Stimulated activated naive CD8-positive, alpha-beta T cell treated with anti-CD3 and anti-CD28 coated beads, Interleukin-15, amount 100 ng/mL, for 72 hours (primary cell): ENCODE results near the gene USH1C.

ENCODE experiments used
- ATAC-seq: fragments of 150-1000 bp; cut with Tn5 transposase; 2 replicates; pipeline ENCODE4 v1.10.0; 2021; ENCODE audit warnings: mild to moderate bottlenecking, moderate library complexity
- DNase-seq, 2 donors: peaks; one replicate each; pipeline ENCODE4 v3.0.0; 2021 to 2022
- H3K27ac Mint-ChIP-seq, 2 donors: one replicate each; pipeline ENCODE4 v1.8.0; 2022; ENCODE audit warnings: mild to moderate bottlenecking in 2 of 2, mixed read lengths in 2 of 2, moderate library complexity in 2 of 2
- H3K27me3 Mint-ChIP-seq: one replicate; pipeline ENCODE4 v1.8.0; 2022; ENCODE audit warnings: mixed read lengths
- H3K4me1 Mint-ChIP-seq: one replicate; pipeline ENCODE4 v1.8.0; 2022; ENCODE audit warnings: mild to moderate bottlenecking, mixed read lengths
- H3K4me3 Mint-ChIP-seq, 2 donors: one replicate each; pipeline ENCODE4 v1.8.0; 2022; ENCODE audit warnings: mild to moderate bottlenecking in 2 of 2, mixed read lengths in 2 of 2, moderate library complexity in 1 of 2
- H3K9me3 Mint-ChIP-seq, 2 donors: one replicate each; pipeline ENCODE4 v1.8.0; 2022; ENCODE audit warnings: mixed read lengths in 2 of 2

Gene USH1C

DNA sequence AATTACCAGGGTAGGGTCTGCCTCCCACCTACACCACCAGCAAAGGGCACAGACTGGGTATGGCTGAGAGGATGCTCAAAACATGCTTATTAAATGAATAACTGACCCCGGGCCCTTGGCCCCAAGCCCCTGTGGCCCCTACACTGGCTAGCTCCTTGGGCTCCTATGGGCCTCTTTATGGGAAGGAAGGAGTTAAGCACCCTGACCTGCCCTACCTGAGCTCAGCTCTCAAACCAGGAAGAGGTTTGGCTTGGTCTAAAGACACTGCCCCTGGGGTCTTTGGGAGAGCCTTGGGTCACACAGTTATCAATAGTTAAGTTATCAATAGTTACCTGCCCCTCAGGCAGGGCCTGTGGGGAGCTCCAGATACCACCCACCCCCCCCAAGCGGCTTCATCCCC lies 1.2 kb downstream of the USH1C start:
- peaks cover 58% of the 10 kb centered on the region for H3K27me3 Mint-ChIP-seq

DNA sequence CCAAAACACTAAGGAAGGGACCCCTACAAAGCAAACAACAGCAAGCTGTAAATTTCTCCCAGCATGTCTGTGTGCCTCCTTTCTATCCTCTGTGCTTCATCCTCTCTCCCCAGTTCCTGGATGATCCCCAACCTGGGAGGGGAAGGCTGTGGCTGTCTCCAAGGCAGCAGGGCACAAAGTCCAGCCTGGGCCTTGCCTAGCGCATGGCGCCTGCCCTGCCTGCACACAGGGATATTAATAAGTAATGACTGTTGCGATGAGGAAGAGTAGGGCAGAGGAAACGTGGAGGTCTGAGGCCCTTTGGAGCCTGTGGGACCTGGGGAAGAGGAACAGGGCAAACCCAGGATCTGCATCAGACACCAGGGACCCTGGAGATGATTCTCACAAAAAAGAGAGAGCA lies 2.0 kb downstream of the USH1C start:
- Mint-ChIP-seq H3K27me3 (peaks cover 50% of the 10 kb centered on the region), H3K9me3 (no peaks in the 10 kb centered on the region), H3K4me3 (no peak overlapping the region), H3K4me1 (peaks cover 6% of the 10 kb centered on the region), H3K27ac (no peak overlapping the region)
- no peak for DNase-seq
- no peak for ATAC-seq

More for the DNA sequence above, 1.2 kb downstream of the USH1C start:
- ATAC-seq (no peak), DNase-seq (no peak)
- H3K4me1 Mint-ChIP-seq, result peaks cover 6% of the 10 kb centered on the region
- no peak overlapping the region for H3K27ac Mint-ChIP-seq
- H3K4me3 Mint-ChIP-seq, result no peak overlapping the region
- no peaks in the 10 kb centered on the region for H3K9me3 Mint-ChIP-seq

DNA sequence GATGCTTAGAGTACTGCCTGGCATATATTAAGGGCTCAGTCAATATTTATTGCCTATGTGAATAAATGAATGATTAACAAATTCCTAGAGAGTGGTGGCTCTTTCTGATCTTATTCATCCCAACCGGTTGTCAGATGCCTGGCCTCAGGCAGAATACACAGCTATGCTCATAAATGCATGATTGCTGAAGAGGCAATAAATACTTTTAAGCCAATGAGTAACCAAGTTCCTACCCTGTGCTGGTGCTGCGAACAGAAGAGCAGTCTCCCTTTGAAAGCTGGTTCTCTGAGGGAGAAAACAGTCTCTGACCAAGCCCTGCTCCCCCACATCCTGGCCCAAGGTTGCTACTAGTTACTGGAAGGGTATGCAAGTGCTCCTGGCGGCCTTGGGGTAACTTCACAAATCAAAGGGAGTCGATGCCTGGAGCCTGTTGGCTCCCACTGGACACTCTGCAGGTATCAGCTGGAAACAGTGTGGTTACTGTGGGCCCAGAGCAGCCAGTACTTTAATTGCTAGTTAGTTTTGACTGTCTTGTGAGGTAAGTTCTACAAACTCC lies 2.8 kb downstream of the USH1C start:
- Mint-ChIP-seq H3K4me1 (peaks cover 6% of the 10 kb centered on the region), H3K27me3 (peaks cover 42% of the 10 kb centered on the region), H3K4me3 (no peak overlapping the region), H3K9me3 (no peaks in the 10 kb centered on the region), H3K27ac (peak overlapping the region in 1 of 2 donors; percentile 49)
- no peak for DNase-seq
- ATAC-seq, result no peak

DNA sequence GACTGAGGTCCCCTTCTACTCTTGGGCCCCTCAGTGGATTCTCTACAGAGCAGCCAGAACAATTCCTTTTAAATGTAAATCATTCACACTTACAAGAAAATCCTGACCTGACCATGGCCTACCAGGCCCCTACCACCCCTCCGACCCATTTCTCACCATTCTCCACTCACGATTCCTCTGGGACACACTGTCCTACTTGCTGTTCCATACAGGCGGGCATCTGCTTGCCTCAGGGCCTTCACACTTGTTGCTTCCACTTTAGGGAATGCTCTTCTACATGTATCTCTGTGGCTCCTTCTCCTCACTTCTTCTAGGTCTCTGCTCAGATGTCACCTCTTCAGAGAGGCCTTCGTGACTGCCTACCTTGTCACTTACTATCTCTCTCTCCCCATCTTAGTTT lies 3.4 kb downstream of the USH1C start:
- H3K9me3 Mint-ChIP-seq, result no peaks in the 10 kb centered on the region
- DNase-seq, result no peak
- peak overlapping the region in 1 of 2 donors; percentile 72 for H3K27ac Mint-ChIP-seq

DNA sequence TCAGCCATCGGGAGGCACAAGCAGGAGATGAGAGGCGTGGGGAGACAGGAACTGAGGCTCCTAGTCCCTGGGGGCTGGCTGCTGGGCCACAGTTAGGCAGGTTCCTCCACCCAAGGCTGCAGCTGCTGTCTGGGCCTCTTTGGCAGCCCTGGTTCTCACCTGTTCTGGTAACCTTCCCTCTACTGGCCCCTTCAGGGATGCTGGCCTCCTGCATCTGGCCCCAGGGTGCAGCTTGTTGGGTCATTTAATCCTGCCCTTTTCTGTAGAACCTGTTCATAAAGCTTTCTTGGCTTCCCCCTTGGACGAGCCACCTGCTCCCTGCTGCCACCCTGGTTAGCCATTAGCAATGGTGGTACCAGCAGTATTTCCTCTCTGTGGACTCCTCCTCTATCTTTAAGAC lies 5.5 kb downstream of the USH1C start:
- no peak overlapping the region for H3K4me3 Mint-ChIP-seq
- no peaks in the 10 kb centered on the region for H3K4me1 Mint-ChIP-seq
- ATAC-seq (peak; percentile 33), DNase-seq (no peak)
- H3K27ac Mint-ChIP-seq, result peak overlapping the region in 1 of 2 donors; percentile 7
- no peaks in the 10 kb centered on the region for H3K9me3 Mint-ChIP-seq
- H3K27me3 Mint-ChIP-seq, result peaks cover 15% of the 10 kb centered on the region

More for the DNA sequence above, 3.4 kb downstream of the USH1C start:
- Mint-ChIP-seq H3K27me3 (peaks cover 36% of the 10 kb centered on the region), H3K4me3 (no peak overlapping the region), H3K4me1 (peaks cover 6% of the 10 kb centered on the region)
- no peak for ATAC-seq

DNA sequence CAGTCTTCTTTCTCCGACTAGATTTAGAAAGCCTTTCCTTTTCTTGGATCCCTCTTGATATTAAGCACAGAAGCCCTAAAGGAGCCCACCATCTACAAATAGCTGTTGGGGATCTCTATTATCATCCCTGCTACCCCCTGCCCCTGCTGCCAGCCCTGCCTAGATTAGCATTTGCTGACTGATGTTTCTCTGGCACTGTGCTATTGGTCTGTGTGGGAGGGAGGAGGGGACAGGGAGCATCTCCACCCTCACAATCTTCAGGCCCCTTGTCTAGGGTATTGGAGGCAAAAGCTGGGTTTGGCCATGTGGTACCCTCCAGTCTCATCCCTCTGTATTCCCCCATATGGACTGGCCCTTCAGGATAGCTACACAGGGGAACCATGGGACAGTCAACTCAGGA lies 6.2 kb downstream of the USH1C start:
- Mint-ChIP-seq H3K4me1 (no peaks in the 10 kb centered on the region), H3K27me3 (peaks cover 11% of the 10 kb centered on the region), H3K27ac (no peak overlapping the region), H3K9me3 (no peaks in the 10 kb centered on the region), H3K4me3 (no peak overlapping the region)
- DNase-seq (no peak), ATAC-seq (no peak)

DNA sequence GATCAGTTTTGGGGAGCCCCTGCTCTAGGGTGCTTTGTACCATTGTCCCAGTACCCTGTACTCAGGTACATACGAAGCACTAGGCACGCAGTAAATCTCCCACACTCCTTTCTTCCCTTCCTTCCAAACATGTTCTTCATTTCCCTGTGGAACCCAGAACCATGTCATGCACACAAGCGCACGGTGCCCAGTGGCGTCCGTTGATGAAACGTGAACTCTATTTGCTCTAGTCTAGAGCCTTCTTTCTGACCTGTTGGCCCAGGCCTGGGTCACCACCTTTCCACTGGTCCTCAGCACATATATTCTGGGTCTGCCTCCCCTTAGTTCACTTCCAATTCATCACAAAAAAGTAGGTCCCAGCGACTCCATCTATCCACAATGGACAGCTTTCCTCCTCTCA lies 7.0 kb downstream of the USH1C start:
- no peaks in the 10 kb centered on the region for H3K4me1 Mint-ChIP-seq
- no peak for ATAC-seq
- H3K4me3 Mint-ChIP-seq, result no peak overlapping the region
- no peak overlapping the region for H3K27ac Mint-ChIP-seq
- no peak for DNase-seq
- H3K9me3 Mint-ChIP-seq, result no peaks in the 10 kb centered on the region
- peaks cover 3% of the 10 kb centered on the region for H3K27me3 Mint-ChIP-seq

DNA sequence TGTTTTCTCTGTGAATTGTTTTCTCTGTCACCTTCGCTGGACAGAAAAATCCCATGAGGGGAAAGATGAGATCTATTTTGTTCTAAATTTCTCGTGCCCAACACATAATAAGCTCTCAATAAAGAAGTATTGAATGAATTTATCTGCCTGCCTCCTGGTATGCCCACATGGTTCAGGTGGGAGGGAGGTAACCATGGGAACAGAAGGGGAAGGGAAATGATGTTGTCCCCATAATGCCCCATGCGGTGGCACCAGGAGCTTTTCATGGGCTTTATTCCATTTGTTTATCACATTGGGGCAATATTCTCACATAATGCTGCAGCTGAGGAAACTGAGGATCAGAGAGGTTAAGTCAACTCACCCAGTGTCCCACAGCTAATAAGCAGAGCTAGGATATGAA lies 8.7 kb downstream of the USH1C start:
- no peak for DNase-seq
- no peaks in the 10 kb centered on the region for H3K9me3 Mint-ChIP-seq
- H3K27me3 Mint-ChIP-seq, result no peaks in the 10 kb centered on the region
- no peaks in the 10 kb centered on the region for H3K4me1 Mint-ChIP-seq
- peak overlapping the region in 1 of 2 donors; percentile 35 for H3K27ac Mint-ChIP-seq
- no peak overlapping the region for H3K4me3 Mint-ChIP-seq
- ATAC-seq, result no peak

DNA sequence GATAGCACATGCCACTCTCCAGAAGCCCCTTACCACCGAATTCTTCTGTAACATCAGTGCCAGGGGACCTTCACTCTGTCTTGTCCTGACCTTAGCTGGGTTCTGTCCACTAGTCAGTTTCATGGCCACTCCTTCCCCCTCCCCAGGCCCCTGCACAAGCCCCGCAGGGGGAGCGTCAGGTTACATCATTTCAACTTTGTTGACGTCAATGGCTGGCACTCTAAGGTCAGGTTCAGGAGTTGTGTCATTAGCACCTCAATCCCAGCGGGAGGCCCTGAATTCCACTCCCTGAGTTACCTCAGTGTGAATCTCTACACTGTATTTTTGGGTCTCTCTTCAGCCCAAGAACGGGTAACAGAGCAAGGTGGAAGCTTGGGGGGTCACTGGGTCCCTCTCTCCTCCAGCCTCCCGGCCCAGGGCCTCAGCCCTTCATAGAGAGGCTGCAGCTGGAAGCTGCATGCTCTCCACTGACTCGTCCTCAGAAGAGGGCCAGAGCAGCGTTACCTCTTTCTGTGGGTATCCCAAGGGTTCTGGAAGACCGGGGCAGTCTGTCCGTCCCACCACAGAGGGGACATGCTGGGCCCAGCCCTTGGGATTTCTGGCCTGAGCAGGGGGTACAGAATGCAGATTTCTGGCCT lies 10.3 kb downstream of the USH1C start:
- Mint-ChIP-seq H3K4me3 (no peak overlapping the region), H3K27me3 (peaks cover 7% of the 10 kb centered on the region), H3K27ac (no peak overlapping the region), H3K9me3 (no peaks in the 10 kb centered on the region), H3K4me1 (no peaks in the 10 kb centered on the region)
- ATAC-seq (no peak), DNase-seq (no peak)

DNA sequence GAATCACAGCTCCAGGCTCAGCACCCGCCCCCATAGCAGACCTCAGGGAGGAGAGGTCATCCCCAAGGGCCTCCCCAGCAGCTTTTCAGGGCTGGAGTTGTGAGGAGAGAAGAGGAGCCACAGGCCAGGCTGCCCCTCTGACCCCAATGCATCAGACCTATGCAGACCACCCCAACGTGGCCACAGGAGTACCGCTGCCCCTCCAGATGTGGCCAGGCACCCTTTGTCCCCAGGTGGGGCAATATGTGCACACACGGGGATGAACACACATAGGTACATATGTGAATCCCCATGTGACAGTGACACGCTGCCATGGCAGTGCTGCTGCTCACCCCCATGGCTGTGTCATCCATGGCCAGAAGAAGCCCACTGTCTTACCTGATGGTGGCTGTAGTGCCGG lies 10.9 kb downstream of the USH1C start:
- ATAC-seq (no peak), DNase-seq (no peak)
- no peaks in the 10 kb centered on the region for H3K4me1 Mint-ChIP-seq
- no peak overlapping the region for H3K27ac Mint-ChIP-seq
- H3K27me3 Mint-ChIP-seq, result peaks cover 10% of the 10 kb centered on the region
- H3K4me3 Mint-ChIP-seq, result no peak overlapping the region
- H3K9me3 Mint-ChIP-seq, result no peaks in the 10 kb centered on the region

DNA sequence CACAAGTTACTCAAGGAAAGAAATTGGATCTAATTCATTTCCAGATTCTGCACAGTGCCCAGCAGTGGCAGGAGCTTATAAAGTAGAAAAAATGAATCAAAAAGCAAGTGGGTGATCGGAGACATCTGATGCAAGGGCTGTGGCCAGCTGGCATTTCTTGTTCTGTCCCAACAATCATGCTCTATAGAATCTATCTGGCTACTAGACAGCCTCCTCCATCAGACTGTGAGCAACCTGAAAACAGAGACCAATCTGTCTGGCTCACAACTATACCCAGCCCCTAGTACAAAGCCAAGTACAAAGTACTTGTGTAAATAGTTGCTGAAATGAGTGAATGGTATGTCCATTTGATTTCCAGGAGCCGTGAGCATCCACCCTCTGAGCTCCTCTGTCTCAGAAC lies 11.4 kb downstream of the USH1C start:
- Mint-ChIP-seq H3K4me3 (no peak overlapping the region), H3K27me3 (peaks cover 15% of the 10 kb centered on the region), H3K27ac (no peak overlapping the region), H3K9me3 (no peaks in the 10 kb centered on the region), H3K4me1 (no peaks in the 10 kb centered on the region)
- DNase-seq (no peak), ATAC-seq (no peak)

DNA sequence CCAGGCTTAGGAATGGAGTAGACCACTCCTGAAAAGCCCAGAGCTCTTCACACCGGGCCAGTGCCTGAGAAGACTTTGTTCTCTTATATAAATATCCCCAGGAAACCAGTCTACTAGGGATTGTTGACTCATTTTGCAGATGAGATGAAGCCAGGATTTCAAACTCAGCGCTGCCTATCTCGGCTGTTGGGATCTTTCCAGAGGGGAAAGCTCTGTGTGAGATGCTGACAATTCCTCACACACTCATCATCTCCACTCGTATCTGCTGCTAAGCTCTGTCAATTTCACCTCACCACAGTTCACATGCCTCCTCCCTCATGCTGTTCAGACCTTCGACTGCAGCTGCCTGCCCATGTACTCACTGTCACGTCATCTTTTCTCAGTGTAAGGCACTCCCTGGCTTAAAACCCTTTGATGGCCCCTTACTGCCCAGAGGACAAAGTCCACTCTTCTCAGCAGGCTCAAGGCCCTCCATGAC lies 12.5 kb downstream of the USH1C start:
- DNase-seq (no peak), ATAC-seq (no peak)
- H3K27me3 Mint-ChIP-seq, result peaks cover 16% of the 10 kb centered on the region
- no peak overlapping the region for H3K4me3 Mint-ChIP-seq
- no peaks in the 10 kb centered on the region for H3K4me1 Mint-ChIP-seq
- H3K27ac Mint-ChIP-seq, result no peak overlapping the region
- H3K9me3 Mint-ChIP-seq, result no peaks in the 10 kb centered on the region

DNA sequence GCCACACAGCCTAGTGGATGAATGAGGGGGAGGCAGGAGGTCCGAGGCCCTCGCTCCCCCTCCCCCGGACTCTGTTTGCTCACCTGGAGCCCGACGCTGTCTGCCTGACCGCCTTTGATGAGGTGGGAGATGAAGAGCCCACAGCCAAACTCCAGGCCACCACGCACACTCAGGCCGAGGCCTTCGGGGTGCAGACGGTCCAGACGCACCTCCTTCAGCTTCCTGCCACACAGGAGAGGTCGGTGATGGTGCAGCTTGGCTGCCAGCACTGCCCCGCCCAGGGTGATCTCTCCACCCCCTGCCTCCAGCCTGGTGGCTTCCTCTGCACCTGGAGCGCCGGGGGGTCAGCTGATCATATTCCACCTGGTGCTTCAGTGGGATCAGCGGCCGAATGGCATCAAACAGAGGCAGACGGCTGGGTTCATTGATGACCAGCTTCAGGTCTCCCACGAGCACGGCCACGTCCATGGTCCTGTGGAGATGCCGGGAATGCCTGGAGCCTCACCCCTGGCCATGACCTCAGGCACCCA lies 13.1 kb downstream of the USH1C start:
- Mint-ChIP-seq H3K4me3 (no peak overlapping the region), H3K27ac (no peak overlapping the region)
- no peak for ATAC-seq

DNA sequence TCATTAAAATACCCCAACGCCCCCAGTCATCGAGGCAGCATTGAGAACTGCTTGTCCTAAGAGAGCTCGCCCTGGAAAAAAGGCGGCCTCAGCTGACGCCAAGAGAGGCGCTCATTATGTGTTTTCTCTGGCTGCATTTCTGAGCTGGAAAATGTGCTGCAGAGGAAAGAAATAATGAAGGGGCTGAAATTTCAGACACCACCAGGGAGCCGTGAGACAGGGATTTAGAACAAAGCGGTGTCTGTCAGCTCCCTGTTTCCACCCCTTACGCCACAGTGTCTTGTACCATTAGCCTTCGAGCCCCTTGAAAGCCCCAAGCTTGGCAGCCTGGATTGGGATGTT lies 14.4 kb downstream of the USH1C start:
- peaks cover 23% of the 10 kb centered on the region for H3K27me3 Mint-ChIP-seq
- H3K27ac Mint-ChIP-seq, result no peak overlapping the region
- DNase-seq (no peak), ATAC-seq (no peak)
- no peaks in the 10 kb centered on the region for H3K9me3 Mint-ChIP-seq
- H3K4me3 Mint-ChIP-seq, result no peak overlapping the region
- H3K4me1 Mint-ChIP-seq, result no peaks in the 10 kb centered on the region

More for the DNA sequence above, 13.1 kb downstream of the USH1C start:
- H3K4me1 Mint-ChIP-seq, result no peaks in the 10 kb centered on the region
- no peaks in the 10 kb centered on the region for H3K9me3 Mint-ChIP-seq
- no peak for DNase-seq
- peaks cover 20% of the 10 kb centered on the region for H3K27me3 Mint-ChIP-seq

DNA sequence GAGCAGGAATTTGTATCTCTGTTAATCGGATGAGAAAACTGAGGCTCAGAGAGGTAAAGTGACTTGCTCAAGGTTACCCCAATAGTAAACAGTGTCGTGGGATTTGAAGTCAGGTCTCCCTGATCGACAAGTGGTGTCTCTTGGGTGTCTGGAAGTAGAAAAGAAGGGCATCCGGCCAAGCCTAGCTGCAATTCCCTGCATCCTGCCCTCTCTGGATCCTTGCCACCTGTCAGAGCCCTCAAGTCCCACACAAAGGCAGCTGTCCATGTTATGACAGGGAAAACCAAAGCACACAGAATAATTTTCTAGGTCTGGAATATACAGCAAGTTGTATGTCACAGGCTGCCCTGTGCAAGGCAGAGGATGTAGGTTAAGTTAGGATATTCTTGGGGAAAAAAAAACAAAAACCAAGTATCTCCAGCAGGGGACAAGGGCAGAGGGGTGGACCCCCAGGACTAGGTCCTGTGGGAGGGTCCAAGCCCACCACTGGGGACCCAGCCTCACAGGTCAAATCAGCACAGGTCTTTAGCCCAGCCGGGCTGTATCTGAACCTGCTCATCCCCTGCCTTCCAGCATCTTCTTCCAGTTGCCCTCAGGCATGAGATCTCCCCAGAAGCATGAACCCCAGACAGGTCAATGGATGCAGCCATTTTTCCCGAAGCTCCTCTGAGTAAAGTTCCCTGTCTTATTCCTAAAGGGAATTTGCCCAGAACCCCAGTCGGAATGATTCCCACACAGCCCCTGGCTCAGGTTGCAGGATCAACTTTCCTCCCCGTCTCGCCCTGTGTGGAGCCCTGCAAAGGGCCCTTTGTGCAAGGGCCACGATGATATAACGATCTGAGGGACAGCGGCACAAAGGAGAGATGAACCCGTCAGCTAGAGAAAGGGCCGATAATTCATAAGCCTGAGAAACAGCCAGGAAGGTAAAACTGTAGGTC lies 15.0 kb downstream of the USH1C start:
- H3K27ac Mint-ChIP-seq, result no peak overlapping the region
- no peaks in the 10 kb centered on the region for H3K4me1 Mint-ChIP-seq
- H3K4me3 Mint-ChIP-seq, result no peak overlapping the region
- DNase-seq, result no peak
- peaks cover 23% of the 10 kb centered on the region for H3K27me3 Mint-ChIP-seq
- no peaks in the 10 kb centered on the region for H3K9me3 Mint-ChIP-seq
- no peak for ATAC-seq

DNA sequence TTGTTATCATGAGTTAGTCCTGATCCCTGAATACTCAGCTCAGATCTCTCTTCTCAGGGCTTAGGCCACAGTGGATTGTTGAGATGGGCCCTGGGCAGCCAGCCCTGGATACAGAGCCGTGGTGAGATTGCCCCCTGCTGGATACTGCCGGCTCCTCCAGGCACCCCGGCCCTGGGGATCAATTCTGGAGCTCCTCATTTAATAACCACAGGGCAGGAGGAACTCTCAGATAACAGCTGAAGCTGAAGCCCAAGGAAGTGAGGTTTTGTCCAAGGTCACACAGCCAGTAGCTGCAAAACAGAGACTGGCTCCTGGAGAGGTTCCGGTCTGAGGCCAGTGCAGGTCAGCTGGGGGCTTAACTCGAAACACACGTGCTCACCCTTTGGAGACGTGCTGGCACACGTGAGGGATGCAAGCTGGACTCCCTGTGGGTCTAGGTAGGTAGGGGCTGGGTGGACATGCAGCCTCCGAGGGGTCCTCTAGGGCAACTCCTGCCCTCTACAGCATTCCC lies 16.0 kb downstream of the USH1C start:
- no peak overlapping the region for H3K4me3 Mint-ChIP-seq
- peak; percentile 77 for ATAC-seq
- no peaks in the 10 kb centered on the region for H3K4me1 Mint-ChIP-seq

More for the DNA sequence above, 16.0 kb downstream of the USH1C start:
- Mint-ChIP-seq H3K27me3 (peaks cover 23% of the 10 kb centered on the region), H3K9me3 (no peaks in the 10 kb centered on the region), H3K27ac (no peak overlapping the region)
- peak; percentile 46 to 50 for DNase-seq
